Upper lobe of right lung (tissue), 1 donor: Measurements from ENCODE around the gene PSMD11. TPM values are rescaled to one million over a fixed set of nuclear protein-coding genes. Genes with fewer than 3 reads are reported as not detected.
"Not testable (repeated sequence)": the region's sequence is repeated elsewhere in the genome, so short reads cannot be mapped to it uniquely, and the experiment has no call there.

ENCODE experiments used
- ATAC-seq: fragments of 200-7000 bp; cut with Tn5 transposase; one replicate; pipeline ENCODE4 v1.9.1; 2020; ENCODE audit warnings: mild to moderate bottlenecking, moderate library complexity
- DNase-seq: peaks from one replicate; pipeline ENCODE4 v3.0.0-alpha.2; 2020
- H3K27ac ChIP-seq: fragments of 200-600 bp; one replicate; pipeline ENCODE4 v1.8.0; 2022
- H3K27me3 ChIP-seq: fragments of 200-600 bp; one replicate; pipeline ENCODE4 v1.8.0; 2022; ENCODE audit warnings: mild to moderate bottlenecking
- H3K36me3 ChIP-seq: fragments of 200-600 bp; one replicate; pipeline ENCODE4 v1.8.0; 2022
- H3K4me1 ChIP-seq: fragments of 200-600 bp; one replicate; pipeline ENCODE4 v1.8.0; 2022
- H3K4me3 ChIP-seq: fragments of 200-600 bp; one replicate; pipeline ENCODE4 v1.8.0; 2022; ENCODE audit warnings: mild to moderate bottlenecking
- H3K9me3 ChIP-seq: fragments of 200-600 bp; one replicate; pipeline ENCODE4 v1.8.0; 2022
- intact Hi-C: fragments of 100-400 bp; cut with DNase I; formaldehyde crosslinking; loops from one replicate; pipeline ENCODE4 v1.11.0; 2022
- total RNA-seq: library from RNA; stranded (reverse); fragmentation: NEBNext Ultra II Directional; extraction: Animal tissue kit (Norgen Biotek cat#: 25700); gene quantifications from one replicate; pipeline ENCODE4 v1.2.1, GENCODE V29; 2021
- TF ChIP-seq, protein P1 (sequence below): fragments of 200-600 bp; IDR thresholded peaks from one replicate; pipeline ENCODE4 v1.8.0; 2022; ENCODE audit warnings: antibody characterized with exemption
- donor health status: DM: no; HTN: yes; CAD: no; lungs with severe emphysema.

PSMD11 gene
- total RNA-seq, 1 donor from 2014 or later: 62.8 TPM

DNA sequence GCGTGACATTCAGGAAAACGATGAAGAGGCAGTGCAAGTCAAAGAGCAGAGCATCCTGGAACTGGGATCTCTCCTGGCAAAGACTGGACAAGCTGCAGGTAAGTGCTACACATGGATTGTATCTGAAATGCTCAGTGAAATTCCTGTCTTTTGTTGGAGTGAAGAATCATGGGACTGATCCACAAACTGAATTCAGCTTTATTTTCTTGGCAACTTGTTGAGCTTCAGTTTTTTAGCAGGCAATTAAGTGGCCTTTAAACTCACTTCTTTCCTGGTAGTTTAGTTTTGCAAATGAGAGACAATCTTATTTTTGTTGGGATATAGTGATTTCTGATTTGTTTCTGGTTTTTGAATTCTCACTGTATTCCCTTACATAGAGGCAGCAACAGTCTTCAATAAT is 2.6 kb downstream of the PSMD11 start:
- ATAC-seq (no peak), DNase-seq (no peak)
- Histone ChIP-seq H3K4me3 (no peak overlapping the region), H3K36me3 (peaks cover 52% of the 10 kb centered on the region), H3K27ac (no peak overlapping the region), H3K27me3 (no peaks in the 10 kb centered on the region), H3K4me1 (peaks cover 17% of the 10 kb centered on the region), H3K9me3 (no peaks in the 10 kb centered on the region)
- TF ChIP-seq, protein P1, sequence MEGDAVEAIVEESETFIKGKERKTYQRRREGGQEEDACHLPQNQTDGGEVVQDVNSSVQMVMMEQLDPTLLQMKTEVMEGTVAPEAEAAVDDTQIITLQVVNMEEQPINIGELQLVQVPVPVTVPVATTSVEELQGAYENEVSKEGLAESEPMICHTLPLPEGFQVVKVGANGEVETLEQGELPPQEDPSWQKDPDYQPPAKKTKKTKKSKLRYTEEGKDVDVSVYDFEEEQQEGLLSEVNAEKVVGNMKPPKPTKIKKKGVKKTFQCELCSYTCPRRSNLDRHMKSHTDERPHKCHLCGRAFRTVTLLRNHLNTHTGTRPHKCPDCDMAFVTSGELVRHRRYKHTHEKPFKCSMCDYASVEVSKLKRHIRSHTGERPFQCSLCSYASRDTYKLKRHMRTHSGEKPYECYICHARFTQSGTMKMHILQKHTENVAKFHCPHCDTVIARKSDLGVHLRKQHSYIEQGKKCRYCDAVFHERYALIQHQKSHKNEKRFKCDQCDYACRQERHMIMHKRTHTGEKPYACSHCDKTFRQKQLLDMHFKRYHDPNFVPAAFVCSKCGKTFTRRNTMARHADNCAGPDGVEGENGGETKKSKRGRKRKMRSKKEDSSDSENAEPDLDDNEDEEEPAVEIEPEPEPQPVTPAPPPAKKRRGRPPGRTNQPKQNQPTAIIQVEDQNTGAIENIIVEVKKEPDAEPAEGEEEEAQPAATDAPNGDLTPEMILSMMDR: no peak
- intact Hi-C loops: no loop called here

DNA sequence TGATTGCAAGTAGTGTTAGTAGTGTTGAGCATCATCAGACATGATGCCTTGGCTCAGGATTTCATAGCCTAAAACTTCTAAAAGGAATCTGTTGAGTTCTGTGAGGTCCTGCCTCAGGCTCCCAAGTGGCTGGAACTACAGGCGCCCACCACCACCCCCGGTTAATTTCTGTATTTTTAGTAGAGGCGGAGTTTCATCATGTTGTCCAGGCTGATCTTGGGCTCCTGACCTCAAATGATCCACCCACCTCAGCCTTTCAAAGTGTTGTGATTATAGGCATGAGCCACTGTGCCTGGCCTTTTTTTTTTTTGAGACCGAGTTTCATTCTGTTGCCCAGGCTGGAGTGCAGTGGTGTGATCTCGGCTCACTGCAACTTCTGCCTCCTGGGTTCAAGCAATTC is 5.7 kb downstream of the PSMD11 start:
- no peaks in the 10 kb centered on the region for H3K27me3 ChIP-seq
- DNase-seq (no peak), ATAC-seq (no peak)
- H3K4me3 ChIP-seq: no peak overlapping the region
- H3K36me3 ChIP-seq: peaks cover 82% of the 10 kb centered on the region
- intact Hi-C loops: no loop called here
- H3K27ac ChIP-seq: no peak overlapping the region
- TF ChIP-seq, protein P1: no peak
- peaks cover 17% of the 10 kb centered on the region for H3K4me1 ChIP-seq
- H3K9me3 ChIP-seq: no peaks in the 10 kb centered on the region

DNA sequence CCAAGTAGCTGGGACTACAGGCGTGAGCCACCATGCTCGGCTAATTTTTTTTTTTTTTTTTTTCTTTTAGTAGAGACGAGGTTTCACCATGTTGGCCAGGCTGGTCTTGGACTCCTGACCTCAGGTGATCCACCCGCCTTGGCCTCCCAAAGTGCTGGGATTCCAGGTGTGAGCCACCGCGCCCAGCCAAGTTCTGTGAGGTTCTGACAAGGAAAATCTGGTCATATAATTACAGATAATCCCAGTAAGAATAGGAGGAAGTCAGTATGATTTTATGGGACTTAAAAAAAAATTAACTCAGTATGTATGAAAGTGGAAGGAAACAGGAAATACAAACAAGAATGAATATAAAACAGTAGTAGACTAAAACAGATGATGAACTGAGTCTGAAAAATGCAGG is 6.1 kb downstream of the PSMD11 start:
- H3K4me1 ChIP-seq: peaks cover 15% of the 10 kb centered on the region
- H3K36me3 ChIP-seq: peaks cover 86% of the 10 kb centered on the region
- ATAC-seq, H3K27ac ChIP-seq, H3K9me3 ChIP-seq, DNase-seq, intact Hi-C loops, H3K27me3 ChIP-seq, H3K4me3 ChIP-seq: not testable (repeated sequence)

DNA sequence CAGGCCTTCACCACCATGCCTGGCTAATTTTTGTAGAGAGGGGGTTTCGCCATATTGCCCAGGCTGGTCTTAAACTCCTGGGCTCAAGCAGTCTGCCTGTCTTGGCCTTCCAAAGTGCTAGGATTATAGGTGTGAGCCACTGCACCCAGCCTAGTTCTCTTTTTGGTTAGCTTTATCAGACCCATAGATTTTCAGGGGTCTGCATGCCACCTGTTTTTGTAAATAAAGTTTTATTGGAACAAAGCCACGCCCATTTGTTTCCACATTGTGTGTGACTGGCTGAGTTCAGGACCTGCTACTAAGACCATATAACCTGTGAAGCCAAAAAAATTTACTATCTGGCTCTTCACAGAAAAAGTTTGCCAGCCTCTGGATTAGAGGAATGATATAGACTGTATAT is 7.6 kb downstream of the PSMD11 start:
- DNase-seq: no peak
- intact Hi-C loops: no loop called here
- ATAC-seq: no peak
- H3K27me3 ChIP-seq: no peaks in the 10 kb centered on the region
- H3K27ac ChIP-seq: no peak overlapping the region
- H3K4me3 ChIP-seq: no peak overlapping the region
- H3K9me3 ChIP-seq: no peaks in the 10 kb centered on the region
- H3K36me3 ChIP-seq: peaks cover 98% of the 10 kb centered on the region
- TF ChIP-seq, protein P1: no peak
- H3K4me1 ChIP-seq: no peaks in the 10 kb centered on the region

DNA sequence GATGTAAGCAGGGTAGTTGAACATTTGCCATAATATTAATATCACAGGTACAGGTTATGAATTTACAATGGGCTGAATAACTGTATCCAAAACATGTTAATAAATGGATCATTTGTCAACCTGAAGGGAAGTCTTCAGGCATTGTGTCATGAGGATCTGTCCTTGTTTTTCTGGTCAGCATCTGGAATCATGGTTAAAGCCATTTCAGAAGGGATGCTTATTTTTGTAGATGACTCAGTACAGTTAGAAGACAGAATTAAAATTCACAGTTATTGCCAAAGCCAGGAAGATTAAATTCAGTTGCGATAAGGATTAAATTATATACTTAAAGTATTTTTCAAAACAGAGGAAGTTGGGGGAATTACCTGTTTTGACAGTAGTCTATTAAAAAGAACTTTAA is 8.0 kb downstream of the PSMD11 start:
- H3K36me3 ChIP-seq: peaks cover 98% of the 10 kb centered on the region

DNA sequence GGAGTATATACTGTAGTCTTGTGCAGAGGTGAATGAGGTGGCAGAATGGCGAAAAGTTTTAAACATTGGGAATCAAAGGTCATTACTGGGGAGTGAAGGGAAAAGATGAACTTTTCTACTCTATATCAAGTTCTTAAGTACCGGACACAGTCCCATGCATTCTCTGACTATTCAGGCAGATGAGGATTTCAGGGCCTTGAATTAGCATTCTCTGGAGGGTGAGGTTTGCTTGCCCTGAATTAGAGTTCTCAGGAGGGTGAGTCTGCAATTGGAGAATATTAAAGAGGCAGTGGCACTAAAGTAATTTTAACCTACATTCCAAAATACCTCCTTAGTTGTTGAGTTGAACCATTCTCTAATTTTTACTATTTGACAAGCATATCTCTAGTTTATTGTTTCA is 9.1 kb downstream of the PSMD11 start:
- ATAC-seq (no peak), DNase-seq (no peak)
- H3K36me3 ChIP-seq: peaks cover 98% of the 10 kb centered on the region
- TF ChIP-seq, protein P1: no peak
- H3K27me3 ChIP-seq: no peaks in the 10 kb centered on the region
- no peak overlapping the region for H3K27ac ChIP-seq
- intact Hi-C loops: no loop called here
- H3K4me3 ChIP-seq: no peak overlapping the region
- no peaks in the 10 kb centered on the region for H3K9me3 ChIP-seq
- H3K4me1 ChIP-seq: no peaks in the 10 kb centered on the region

More for the DNA sequence above, 8.0 kb downstream of the PSMD11 start:
- Histone ChIP-seq H3K9me3 (no peaks in the 10 kb centered on the region), H3K27ac (no peak overlapping the region), H3K4me1 (no peaks in the 10 kb centered on the region), H3K4me3 (no peak overlapping the region), H3K27me3 (no peaks in the 10 kb centered on the region)
- DNase-seq (no peak), ATAC-seq (no peak)
- TF ChIP-seq, protein P1: no peak
- intact Hi-C loops: no loop called here
